Choroid plexus epithelial cell (primary cell): ENCODE measurements around the gene NPHS1.
A peak's percentile ranks its signal among the peaks of the same experiment; 100 is the strongest.
"Not testable (repeated sequence)": the region's sequence is repeated elsewhere in the genome, so short reads cannot be mapped to it uniquely, and the experiment has no call there.

ENCODE experiments used
- DNase-seq: peaks from one replicate; pipeline ENCODE4 v3.0.0-alpha.2; 2010; ENCODE audit warnings: low read depth
- H3K4me3 ChIP-seq: 2 replicates; pipeline ENCODE4 v1.5.1; 2011; ENCODE audit warnings: low read depth, mild to moderate bottlenecking, control low read depth, low read length, moderate library complexity
- CTCF ChIP-seq: conservative IDR thresholded peaks from 2 replicates; pipeline ENCODE4 v1.5.1; 2011; ENCODE audit warnings: low read depth, mild to moderate bottlenecking, control low read depth, inconsistent platforms, low read length, moderate library complexity

NPHS1 gene

GRCh38 chr19:35872180-35872579, 19.9 kb upstream of the NPHS1 start:
- no peak for DNase-seq
- no peak overlapping the region for H3K4me3 ChIP-seq
- TF ChIP-seq CTCF = no peak

GRCh38 chr19:35871611-35872010, 19.3 kb upstream of the NPHS1 start:
- no peak overlapping the region for H3K4me3 ChIP-seq
- no peak for DNase-seq
- no peak for TF ChIP-seq CTCF

- no peak for DNase-seq
- H3K4me3 ChIP-seq = no peak overlapping the region
- TF ChIP-seq CTCF = no peak
Observed at GRCh38 chr19:35870798-35871197, 18.5 kb upstream of the NPHS1 start.

GRCh38 chr19:35870124-35870736, 17.9 kb upstream of the NPHS1 start:
- peak; percentile 24 for DNase-seq
- not testable (repeated sequence) for H3K4me3 ChIP-seq

- peak; percentile 79 for DNase-seq
- H3K4me3 ChIP-seq = peak overlapping the region; percentile 49
- no peak for TF ChIP-seq CTCF
Observed at GRCh38 chr19:35869327-35870123, 17.2 kb upstream of the NPHS1 start.

- DNase-seq = no peak
- peak overlapping the region; percentile 49 for H3K4me3 ChIP-seq
- TF ChIP-seq CTCF = no peak
Observed at GRCh38 chr19:35868823-35869326, 16.6 kb upstream of the NPHS1 start.

- no peak for TF ChIP-seq CTCF
- peak within 1 kb of the TSS; percentile 49 for H3K4me3 ChIP-seq
- DNase-seq = no peak
Observed at GRCh38 chr19:35868172-35868822, 16.0 kb upstream of the NPHS1 start, which contains the start of gene APLP1. APLP1 (plus strand) TSS chr19:35868574; CDS start chr19:35868637, 63 bp downstream.
